ENCODE measurements around the gene VPS18. TPM values are rescaled to one million over a fixed set of nuclear protein-coding genes. Genes with fewer than 3 reads are reported as not detected.

The VPS18 gene
- total RNA-seq, 1 experiment from 2014 or later, result 16.9 TPM

DNA sequence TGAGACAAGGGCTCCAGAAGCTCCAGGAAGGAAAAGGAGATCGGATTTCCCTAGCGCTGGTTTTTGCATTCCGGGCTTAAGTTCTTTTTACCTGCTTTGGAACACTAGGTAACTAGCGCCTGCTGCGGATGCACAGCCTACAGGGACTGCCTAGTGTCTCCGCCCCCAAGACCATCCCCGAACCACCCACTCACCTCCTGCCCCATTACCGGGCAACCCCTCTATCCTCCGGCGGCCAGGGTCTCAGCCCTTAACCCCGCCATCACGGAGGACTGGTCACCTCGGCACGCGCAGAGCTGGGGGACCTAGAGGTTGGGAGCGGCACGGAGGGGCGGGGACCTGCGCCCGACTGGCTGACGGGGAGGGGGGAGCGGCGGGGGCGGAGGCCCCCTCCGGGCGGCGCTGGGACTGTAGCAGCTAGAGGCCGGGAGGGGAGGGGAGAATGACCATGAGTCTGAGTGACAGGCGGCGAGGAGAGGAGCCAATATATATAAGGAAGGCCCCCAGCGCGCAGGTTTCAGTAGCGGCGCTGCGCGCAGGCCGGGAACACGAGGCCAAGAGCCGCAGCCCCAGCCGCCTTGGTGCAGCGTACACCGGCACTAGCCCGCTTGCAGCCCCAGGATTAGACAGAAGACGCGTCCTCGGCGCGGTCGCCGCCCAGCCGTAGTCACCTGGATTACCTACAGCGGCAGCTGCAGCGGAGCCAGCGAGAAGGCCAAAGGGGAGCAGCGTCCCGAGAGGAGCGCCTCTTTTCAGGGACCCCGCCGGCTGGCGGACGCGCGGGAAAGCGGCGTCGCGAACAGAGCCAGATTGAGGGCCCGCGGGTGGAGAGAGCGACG lies 34.8 kb downstream of the VPS18 start, which contains the start of gene DLL4:
Gene DLL4, plus strand, starts transcription at position 520 of the 839 bp plus-strand sequence. CDS start 329 bp downstream, outside the sequence.
- Histone ChIP-seq H3K36me3 (ENCODE audit: control insufficient read depth in 1 of 2, insufficient read depth in 2 of 2, low read length in 2 of 2) (no peaks in the 10 kb centered on the region), H3K4me3 (replicated peaks in 1 of 2; ENCODE audit: low read depth in 1 of 2, low read length in 2 of 2) (peak within 1 kb of the TSS; percentile 52 to 65), H3K27ac (ENCODE audit: low read depth, low read length) (peak within 1 kb of the TSS; percentile 22; the same call in 1 of the 2 replicates), H3K9me3 (ENCODE audit: control insufficient read depth in 1 of 2, insufficient read depth in 1 of 2, low read depth in 1 of 2, low read length in 2 of 2) (no peaks in the 10 kb centered on the region), H3K9ac (ENCODE audit: low read length) (peak within 1 kb of the TSS; percentile 39), H3K9me2 (ENCODE audit: insufficient read depth) (no peaks in the 10 kb centered on the region), H3K4me2 (ENCODE audit: low read length) (peak within 1 kb of the TSS; percentile 100), H3K4me1 (ENCODE audit: control insufficient read depth in 1 of 2, insufficient read depth in 2 of 2, low read length in 2 of 2) (peaks cover 19 to 41% of the 10 kb centered on the region in 2 experiments), H4K20me1 (ENCODE audit: insufficient read depth) (no peaks in the 10 kb centered on the region), H3K79me2 (ENCODE audit: insufficient read depth, low read length) (no peaks in the 10 kb centered on the region), H2AFZ (ENCODE audit: low read depth, low read length, poor library complexity, severe bottlenecking) (peak within 1 kb of the TSS; percentile 73), H3K27me3 (ENCODE audit: insufficient read depth, low read length) (peaks cover 15% of the 10 kb centered on the region; the same call in 1 of the 2 replicates)
- TF ChIP-seq EGR1 (IDR thresholded peaks at IDR 0.05; ENCODE audit: low read depth), result peak; percentile 91
- TF ChIP-seq YY1 (IDR thresholded peaks at IDR 0.05; ENCODE audit: extremely low read depth, insufficient replicate concordance, low read depth, low read length), result no peak
- TF ChIP-seq, protein P1, sequence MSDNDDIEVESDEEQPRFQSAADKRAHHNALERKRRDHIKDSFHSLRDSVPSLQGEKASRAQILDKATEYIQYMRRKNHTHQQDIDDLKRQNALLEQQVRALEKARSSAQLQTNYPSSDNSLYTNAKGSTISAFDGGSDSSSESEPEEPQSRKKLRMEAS (IDR thresholded peaks at IDR 0.05), result peak; percentile 72; the same call in 1 of the 2 replicates
- TF ChIP-seq SIN3A (IDR thresholded peaks at IDR 0.05; ENCODE audit: low read depth), result no peak
- TF ChIP-seq ZFX (IDR thresholded peaks at IDR 0.05), result no peak; the same call in 1 of the 2 replicates
- no peak for TF ChIP-seq ATF3 (IDR thresholded peaks at IDR 0.05)
- TF ChIP-seq POLR2A (IDR thresholded peaks at IDR 0.05; ENCODE audit: borderline replicate concordance, extremely low read depth, insufficient read depth, insufficient read length), result peak; percentile 95
- no peak for TF ChIP-seq CEBPB (IDR thresholded peaks at IDR 0.05; ENCODE audit: low read depth)
- TF ChIP-seq POLR2AphosphoS5 (IDR thresholded peaks at IDR 0.05; ENCODE audit: low read depth, low read length), result peak; percentile 94
- TF ChIP-seq JUND (IDR thresholded peaks at IDR 0.05), result no peak
- ATAC-seq, result peak; percentile 74
- RAD21 ChIA-PET (ENCODE audit: low non-redundant PET in 1 of 2, low total read pairs in 2 of 2, uncharacterized antibody in 2 of 2, unreplicated experiment in 2 of 2), result interaction anchor here (0.6 to 1.2 kb wide), 3 partner anchors 13 to 249 kb away, joined by 3 to 5 read pairs (median 4); no protein-coding TSS in a partner anchor
- intact Hi-C loops (cut with micrococcal nuclease), result loop anchor here (1.0 kb wide), 1 partner anchor 23 kb away; no protein-coding TSS in a partner anchor
- POLR2A ChIA-PET, result interaction anchor here (0.7 to 4.4 kb wide), 12 partner anchors 9 to 255 kb away, joined by 3 to 48 read pairs (median 6); partner anchors contain the start of genes CHAC1 and VPS18
- CTCF ChIA-PET, result interaction anchor here (0.6 to 4.8 kb wide), 9 partner anchors 11 to 255 kb away, joined by 3 to 69 read pairs (median 5); partner anchors contain the start of genes CHAC1 and VPS18
- BruUV-seq (replicated peaks), result no TSS peak
- DNase-seq (ENCODE audit: low read depth, low spot score), result peak; percentile 71

Data from HCT116 (cell line).